A673 (cell line): ENCODE measurements around the gene BRI3BP. TPM values are rescaled to one million over a fixed set of nuclear protein-coding genes. Genes with fewer than 3 reads are reported as not detected.

Experiments used
- BruUV-seq: library from RNA; stranded (reverse); fragments of 400-500 nt; replicated peaks from 2 replicates; lab custom pipeline; 2021; lab: Mats Ljungman, UMichigan
- CTCF ChIA-PET: fragments of 300-600 bp; sonication (Branson Sonifier 250); formaldehyde crosslinking; loops from one replicate; lab custom pipeline; 2022; ENCODE audit warnings: antibody characterized with exemption; lab: Charles Lee
- POLR2A ChIA-PET: fragments of 300-600 bp; sonication (Branson Sonifier 250); formaldehyde crosslinking; loops from one replicate; lab custom pipeline; 2022; ENCODE audit warnings: antibody characterized with exemption; ENCODE audit not compliant: low non-redundant PET; lab: Charles Lee
- DNase-seq: peaks from one replicate; pipeline ENCODE4 v3.0.0-alpha.2; 2015; ENCODE audit warnings: low spot score
- H3K27ac ChIP-seq: fragments of 200-600 bp; sonication (generic); 2 replicates; pipeline ENCODE4 v1.5.1; 2016; ENCODE audit warnings: mixed run types, low read depth, mild to moderate bottlenecking, mixed read lengths, antibody characterized with exemption, low read length; ENCODE audit not compliant: poor library complexity, severe bottlenecking
- H3K27me3 ChIP-seq: fragments of 200-600 bp; sonication (generic); replicated peaks from 2 replicates; pipeline ENCODE4 v1.6.1; 2017; ENCODE audit warnings: mixed run types, low read depth, mild to moderate bottlenecking, mixed read lengths, antibody characterized with exemption, low read length; ENCODE audit not compliant: insufficient read depth, poor library complexity
- H3K36me3 ChIP-seq: fragments of 200-600 bp; sonication (generic); 2 replicates; pipeline ENCODE4 v1.6.1; 2016; ENCODE audit warnings: mixed run types, mild to moderate bottlenecking, mixed read lengths, antibody characterized with exemption, low read length; ENCODE audit not compliant: insufficient read depth, poor library complexity, severe bottlenecking
- H3K4me1 ChIP-seq: fragments of 200-600 bp; sonication (generic); 2 replicates; pipeline ENCODE4 v1.6.1; 2017; ENCODE audit warnings: mixed run types, mild to moderate bottlenecking, mixed read lengths, antibody characterized with exemption, low read length; ENCODE audit not compliant: insufficient read depth, poor library complexity, severe bottlenecking
- H3K4me3 ChIP-seq: fragments of 200-600 bp; sonication (generic); 2 replicates; pipeline ENCODE4 v1.5.1; 2016; ENCODE audit warnings: low read depth, mixed run types, mild to moderate bottlenecking, mixed read lengths, low read length; ENCODE audit not compliant: poor library complexity, severe bottlenecking
- H3K9me3 ChIP-seq: fragments of 200-600 bp; sonication (generic); 2 replicates; pipeline ENCODE4 v1.6.1; 2016; ENCODE audit warnings: mixed run types, low read depth, mild to moderate bottlenecking, mixed read lengths, antibody characterized with exemption, low read length; ENCODE audit not compliant: poor library complexity, severe bottlenecking
- EZH2 ChIP-seq: fragments of 200-600 bp; sonication (generic); IDR thresholded peaks from 2 replicates; pipeline ENCODE4 v1.6.1; 2017; ENCODE audit warnings: borderline replicate concordance, low read depth, mild to moderate bottlenecking, mixed read lengths, antibody characterized with exemption, low read length; ENCODE audit not compliant: poor library complexity, severe bottlenecking
- intact Hi-C: fragments of 100-400 bp; cut with micrococcal nuclease; formaldehyde crosslinking; loops from one replicate; pipeline ENCODE4 v1.10.0; 2022; ENCODE audit not compliant: unreplicated experiment
- total RNA-seq: library from RNA; stranded (reverse); gene quantifications from 2 replicates; pipeline ENCODE4 v1.2.3, GENCODE V29; 2021
- TF ChIP-seq, protein P1 (sequence below): fragments of 300-800, 200-600 bp; sonication (generic); conservative IDR thresholded peaks from 2 replicates; pipeline ENCODE4 v1.5.1; 2017; ENCODE audit warnings: low read depth, mild to moderate bottlenecking, antibody characterized with exemption, low read length, moderate library complexity, mixed read lengths

Gene BRI3BP
- total RNA-seq, 1 experiment from 2014 or later: 26.0 TPM

DNA sequence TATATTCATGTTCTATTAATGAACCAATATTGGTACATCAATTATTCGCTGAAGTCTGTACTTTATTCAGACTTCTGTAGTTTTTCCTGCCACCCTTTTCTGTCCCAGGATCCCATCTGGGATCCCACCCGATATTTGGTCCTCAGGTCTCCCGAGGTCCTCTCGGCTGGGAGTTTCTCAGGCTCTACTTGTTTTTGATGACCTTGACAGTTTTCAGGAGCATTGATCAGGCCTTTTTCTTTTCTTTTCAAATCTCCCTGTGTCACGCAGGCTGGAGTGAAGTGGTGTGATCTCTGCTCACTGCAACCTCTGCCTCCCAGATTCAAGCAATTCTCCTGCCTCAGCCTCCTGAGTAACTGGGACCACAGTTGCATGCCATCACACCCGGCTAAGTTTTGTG lies 11.2 kb downstream of the BRI3BP start:
- intact Hi-C loops: no loop called here
- no peaks in the 10 kb centered on the region for H3K4me1 ChIP-seq
- no peak overlapping the region for H3K27ac ChIP-seq
- H3K27me3 ChIP-seq: no peaks in the 10 kb centered on the region
- no peak overlapping the region for H3K4me3 ChIP-seq
- no peak for DNase-seq
- TF ChIP-seq, protein P1, sequence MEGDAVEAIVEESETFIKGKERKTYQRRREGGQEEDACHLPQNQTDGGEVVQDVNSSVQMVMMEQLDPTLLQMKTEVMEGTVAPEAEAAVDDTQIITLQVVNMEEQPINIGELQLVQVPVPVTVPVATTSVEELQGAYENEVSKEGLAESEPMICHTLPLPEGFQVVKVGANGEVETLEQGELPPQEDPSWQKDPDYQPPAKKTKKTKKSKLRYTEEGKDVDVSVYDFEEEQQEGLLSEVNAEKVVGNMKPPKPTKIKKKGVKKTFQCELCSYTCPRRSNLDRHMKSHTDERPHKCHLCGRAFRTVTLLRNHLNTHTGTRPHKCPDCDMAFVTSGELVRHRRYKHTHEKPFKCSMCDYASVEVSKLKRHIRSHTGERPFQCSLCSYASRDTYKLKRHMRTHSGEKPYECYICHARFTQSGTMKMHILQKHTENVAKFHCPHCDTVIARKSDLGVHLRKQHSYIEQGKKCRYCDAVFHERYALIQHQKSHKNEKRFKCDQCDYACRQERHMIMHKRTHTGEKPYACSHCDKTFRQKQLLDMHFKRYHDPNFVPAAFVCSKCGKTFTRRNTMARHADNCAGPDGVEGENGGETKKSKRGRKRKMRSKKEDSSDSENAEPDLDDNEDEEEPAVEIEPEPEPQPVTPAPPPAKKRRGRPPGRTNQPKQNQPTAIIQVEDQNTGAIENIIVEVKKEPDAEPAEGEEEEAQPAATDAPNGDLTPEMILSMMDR: no peak
- TF ChIP-seq EZH2: no peak
- H3K9me3 ChIP-seq: no peaks in the 10 kb centered on the region
- BruUV-seq: no TSS peak
- H3K36me3 ChIP-seq: no peaks in the 10 kb centered on the region
- POLR2A ChIA-PET: no interaction called here
- CTCF ChIA-PET: no interaction called here

DNA sequence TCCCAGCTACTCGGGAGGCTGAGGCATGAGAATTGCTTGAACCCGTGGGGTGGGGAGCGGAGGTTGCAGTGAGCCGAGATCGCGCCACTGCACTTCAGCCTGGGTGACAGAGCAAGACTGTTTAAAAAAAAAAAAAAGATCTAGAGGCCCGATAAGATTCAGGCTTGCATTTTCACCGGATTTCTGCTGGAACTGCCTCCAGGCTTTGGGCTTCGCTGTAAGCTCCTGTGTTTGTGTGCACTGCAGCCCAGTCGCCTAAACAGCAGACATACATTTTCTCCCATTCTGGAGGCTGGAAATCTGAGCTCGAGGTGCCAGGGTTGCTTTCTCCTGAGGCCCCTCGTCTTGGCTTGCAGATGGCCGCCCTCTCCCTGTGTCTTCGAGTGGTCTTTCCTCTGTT lies 12.2 kb downstream of the BRI3BP start:
- H3K27ac ChIP-seq: no peak overlapping the region
- H3K27me3 ChIP-seq: no peaks in the 10 kb centered on the region
- H3K4me3 ChIP-seq: no peak overlapping the region
- ChIA-PET POLR2A (no interaction called here), CTCF (no interaction called here)
- no TSS peak for BruUV-seq
- H3K4me1 ChIP-seq: no peaks in the 10 kb centered on the region
- no peak for DNase-seq
- H3K9me3 ChIP-seq: no peaks in the 10 kb centered on the region
- TF ChIP-seq, protein P1: no peak
- TF ChIP-seq EZH2: no peak
- intact Hi-C loops: no loop called here
- no peaks in the 10 kb centered on the region for H3K36me3 ChIP-seq

- no peak for TF ChIP-seq EZH2
- TF ChIP-seq, protein P1: no peak
- no peaks in the 10 kb centered on the region for H3K9me3 ChIP-seq
- no peak overlapping the region for H3K4me3 ChIP-seq
- intact Hi-C loops: no loop called here
- H3K36me3 ChIP-seq: no peaks in the 10 kb centered on the region
- BruUV-seq: no TSS peak
- no peak for DNase-seq
- H3K4me1 ChIP-seq: no peaks in the 10 kb centered on the region
- ChIA-PET CTCF (no interaction called here), POLR2A (no interaction called here)
- H3K27ac ChIP-seq: no peak overlapping the region
- H3K27me3 ChIP-seq: no peaks in the 10 kb centered on the region
Measured at GRCh38 chr12:125006365-125006764, 12.9 kb downstream of the BRI3BP start.
